ENCODE measurements around the gene MAD2L2.

MAD2L2 gene

GRCh38 chr1:11714831-11715575 is 34.1 kb upstream of the MAD2L2 start:
- in situ Hi-C loops (cut with HindIII; ENCODE audit: low sequenced_read_pairs): loop anchor here (5.0 to 10.0 kb wide), 3 partner anchors 50 to 473 kb away; partner anchors contain the start of gene FBXO6
- H3K4me3 ChIP-seq (ENCODE audit: low read depth, low read length): no peak overlapping the region
- TF ChIP-seq, protein P1, sequence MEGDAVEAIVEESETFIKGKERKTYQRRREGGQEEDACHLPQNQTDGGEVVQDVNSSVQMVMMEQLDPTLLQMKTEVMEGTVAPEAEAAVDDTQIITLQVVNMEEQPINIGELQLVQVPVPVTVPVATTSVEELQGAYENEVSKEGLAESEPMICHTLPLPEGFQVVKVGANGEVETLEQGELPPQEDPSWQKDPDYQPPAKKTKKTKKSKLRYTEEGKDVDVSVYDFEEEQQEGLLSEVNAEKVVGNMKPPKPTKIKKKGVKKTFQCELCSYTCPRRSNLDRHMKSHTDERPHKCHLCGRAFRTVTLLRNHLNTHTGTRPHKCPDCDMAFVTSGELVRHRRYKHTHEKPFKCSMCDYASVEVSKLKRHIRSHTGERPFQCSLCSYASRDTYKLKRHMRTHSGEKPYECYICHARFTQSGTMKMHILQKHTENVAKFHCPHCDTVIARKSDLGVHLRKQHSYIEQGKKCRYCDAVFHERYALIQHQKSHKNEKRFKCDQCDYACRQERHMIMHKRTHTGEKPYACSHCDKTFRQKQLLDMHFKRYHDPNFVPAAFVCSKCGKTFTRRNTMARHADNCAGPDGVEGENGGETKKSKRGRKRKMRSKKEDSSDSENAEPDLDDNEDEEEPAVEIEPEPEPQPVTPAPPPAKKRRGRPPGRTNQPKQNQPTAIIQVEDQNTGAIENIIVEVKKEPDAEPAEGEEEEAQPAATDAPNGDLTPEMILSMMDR (IDR thresholded peaks at IDR 0.05; ENCODE audit: low read depth, low read length, missing control alignments): no peak
- DNase-seq (ENCODE audit: low read depth): no peak

GRCh38 chr1:11713095-11713494 is 32.1 kb upstream of the MAD2L2 start:
- DNase-seq (ENCODE audit: low read depth): no peak
- in situ Hi-C loops (cut with HindIII; ENCODE audit: low sequenced_read_pairs): loop anchor here (5.0 to 10.0 kb wide), 2 partner anchors 48 to 471 kb away; partner anchors contain the start of gene FBXO6
- no peak overlapping the region for H3K4me3 ChIP-seq (ENCODE audit: low read depth, low read length)
- TF ChIP-seq, protein P1 (IDR thresholded peaks at IDR 0.05; ENCODE audit: low read depth, low read length, missing control alignments): no peak

DNA sequence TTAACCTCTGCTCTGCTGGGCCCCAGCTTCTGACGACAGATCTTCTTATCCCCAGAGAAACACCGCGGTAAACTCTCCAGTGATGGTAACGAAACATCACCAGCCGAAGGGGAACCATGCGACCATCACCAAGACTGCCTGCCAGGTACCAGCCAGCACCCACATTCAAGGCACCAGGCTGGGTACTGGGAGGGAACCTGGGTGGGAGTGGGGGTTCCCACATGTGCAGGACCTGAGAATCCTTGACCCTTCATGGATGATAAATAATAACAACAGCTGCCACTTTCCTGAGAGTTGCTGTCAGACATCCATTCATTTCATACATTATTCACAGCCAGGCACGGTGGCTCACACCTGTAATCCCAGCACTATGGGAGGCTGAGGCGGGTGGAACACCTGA is 31.3 kb upstream of the MAD2L2 start:
- no peak overlapping the region for H3K4me3 ChIP-seq (ENCODE audit: low read depth, low read length)
- in situ Hi-C loops (cut with HindIII; ENCODE audit: low sequenced_read_pairs): loop anchor here (5.0 to 10.0 kb wide), 2 partner anchors 47 to 470 kb away; partner anchors contain the start of gene FBXO6
- TF ChIP-seq, protein P1 (IDR thresholded peaks at IDR 0.05; ENCODE audit: low read depth, low read length, missing control alignments): no peak
- DNase-seq (ENCODE audit: low read depth): no peak

DNA sequence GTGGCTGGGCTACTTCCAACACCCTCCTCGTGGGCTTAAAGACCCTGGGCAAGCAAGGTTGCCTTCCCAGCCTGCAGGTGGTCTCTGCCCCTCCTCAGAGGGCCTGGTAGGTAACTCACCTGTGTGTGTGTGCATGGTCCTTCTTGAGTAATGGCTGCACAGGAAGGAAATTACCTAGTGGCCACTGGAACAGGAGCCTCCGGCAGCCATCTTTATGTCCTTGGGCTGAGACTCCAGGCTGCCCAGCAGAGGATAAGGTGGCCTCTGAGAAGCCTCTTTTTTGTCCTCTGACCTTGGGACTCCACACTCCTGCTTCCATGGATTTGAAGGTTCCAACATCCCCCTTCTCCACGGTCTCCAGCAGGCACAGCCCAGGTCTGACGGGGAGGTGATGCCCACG is 30.5 kb upstream of the MAD2L2 start:
- DNase-seq (ENCODE audit: low read depth): no peak
- TF ChIP-seq, protein P1 (IDR thresholded peaks at IDR 0.05; ENCODE audit: low read depth, low read length, missing control alignments): no peak
- H3K4me3 ChIP-seq (ENCODE audit: low read depth, low read length): no peak overlapping the region
- in situ Hi-C loops (cut with HindIII; ENCODE audit: low sequenced_read_pairs): loop anchor here (5.0 to 10.0 kb wide), 2 partner anchors 47 to 469 kb away; partner anchors contain the start of gene FBXO6

DNA sequence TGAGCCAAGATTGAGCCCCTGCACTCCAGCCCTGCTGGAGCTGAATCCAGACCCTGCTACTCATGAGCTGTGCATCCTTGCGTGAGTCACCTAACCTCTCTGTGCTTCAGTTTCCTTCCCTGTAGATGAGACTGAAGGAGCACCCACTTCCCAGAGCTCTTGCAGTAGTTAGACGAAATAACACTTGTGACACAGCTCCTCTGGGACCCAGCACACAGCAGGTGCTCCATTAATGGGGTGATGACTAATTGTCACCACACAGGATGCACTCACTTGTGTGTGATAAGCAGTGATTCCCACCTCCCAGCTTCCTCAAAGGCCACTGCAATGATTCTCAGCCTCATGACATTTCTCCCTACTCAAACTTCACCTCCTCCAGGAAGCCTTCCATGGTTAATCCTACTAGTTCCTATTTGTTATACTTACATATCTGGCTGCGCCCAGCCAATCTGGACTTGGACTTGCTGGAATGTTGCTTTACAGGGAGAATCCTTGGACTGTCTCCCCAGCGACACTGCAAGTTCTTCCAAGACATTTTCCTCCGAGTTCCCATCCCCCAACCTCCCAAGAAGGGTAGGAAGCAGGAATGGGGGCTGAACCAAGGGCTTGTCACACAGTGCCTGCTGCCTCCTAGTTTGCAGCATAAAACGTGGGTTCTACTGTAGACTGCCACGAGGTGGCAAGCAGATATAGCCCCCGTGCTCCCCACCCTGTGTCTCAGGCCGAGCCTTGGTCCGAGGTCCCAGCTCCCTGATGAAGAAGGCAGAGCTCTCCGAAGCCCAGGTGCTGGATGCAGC is 27.8 kb upstream of the MAD2L2 start:
- TF ChIP-seq, protein P1 (IDR thresholded peaks at IDR 0.05; ENCODE audit: low read depth, low read length, missing control alignments): no peak
- no peak overlapping the region for H3K4me3 ChIP-seq (ENCODE audit: low read depth, low read length)
- no peak for DNase-seq (ENCODE audit: low read depth)
- in situ Hi-C loops (cut with HindIII; ENCODE audit: low sequenced_read_pairs): no loop called here

DNA sequence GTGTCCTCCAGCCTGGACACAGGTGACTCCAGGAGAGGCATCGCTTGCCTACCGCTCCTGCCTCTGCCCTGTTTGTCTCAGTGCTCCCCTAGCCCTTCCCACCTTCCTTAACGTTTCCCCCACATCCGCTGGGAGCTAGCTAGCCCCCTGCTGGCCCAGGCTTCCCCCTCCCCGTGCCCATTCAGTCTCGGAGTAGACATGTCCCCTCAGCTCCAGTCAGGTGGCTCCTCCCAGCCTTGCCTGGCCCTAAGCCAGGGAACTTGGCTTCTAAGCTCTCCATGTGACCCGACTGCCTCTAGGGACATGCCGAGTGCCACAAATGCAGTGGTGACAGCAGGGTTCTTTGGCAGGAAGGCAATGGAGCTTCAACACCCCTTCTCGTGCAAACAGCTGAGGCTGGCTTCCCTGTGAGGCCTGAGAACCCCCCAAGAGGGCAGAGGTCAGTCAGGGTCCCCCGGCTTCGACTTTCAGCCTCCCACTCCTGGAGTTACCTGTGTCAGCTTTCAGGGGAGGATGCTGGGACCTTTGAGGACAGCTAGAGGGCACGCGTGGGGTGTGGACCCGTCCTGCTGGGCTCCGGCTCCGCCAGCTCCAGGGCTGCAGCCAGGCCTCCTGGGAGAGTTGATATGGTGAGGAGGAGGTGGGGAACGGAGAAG is 26.8 kb upstream of the MAD2L2 start:
- no peak overlapping the region for H3K4me3 ChIP-seq (ENCODE audit: low read depth, low read length)
- in situ Hi-C loops (cut with HindIII; ENCODE audit: low sequenced_read_pairs): no loop called here
- DNase-seq (ENCODE audit: low read depth): no peak
- TF ChIP-seq, protein P1 (IDR thresholded peaks at IDR 0.05; ENCODE audit: low read depth, low read length, missing control alignments): peak; percentile 1
